Thyroid gland (tissue), 4 donors: ENCODE measurements around the gene ACTR3C.
"Not testable (repeated sequence)": the region's sequence is repeated elsewhere in the genome, so short reads cannot be mapped to it uniquely, and the experiment has no call there.

Experiments used
- POLR2A ChIP-seq, 2 donors: fragments of 450-650 bp; IDR thresholded peaks; one replicate each; pipeline ENCODE4 v1.6.1; 2017; ENCODE audit warnings: antibody characterized with exemption in 2 of 2, mild to moderate bottlenecking in 2 of 2, moderate library complexity in 1 of 2
- TF ChIP-seq, protein P1 (sequence below), 6 experiments: fragments of 200-600 bp in 3 of 6; fragments of 450-650 bp in 3 of 6; sonication (generic) in 3 of 6; IDR thresholded peaks; one replicate each; pipeline ENCODE4 v1.5.1; 2016 to 2019; ENCODE audit warnings: antibody characterized with exemption in 6 of 6, mild to moderate bottlenecking in 2 of 6, inconsistent platforms in 1 of 6, moderate library complexity in 1 of 6

DNA sequence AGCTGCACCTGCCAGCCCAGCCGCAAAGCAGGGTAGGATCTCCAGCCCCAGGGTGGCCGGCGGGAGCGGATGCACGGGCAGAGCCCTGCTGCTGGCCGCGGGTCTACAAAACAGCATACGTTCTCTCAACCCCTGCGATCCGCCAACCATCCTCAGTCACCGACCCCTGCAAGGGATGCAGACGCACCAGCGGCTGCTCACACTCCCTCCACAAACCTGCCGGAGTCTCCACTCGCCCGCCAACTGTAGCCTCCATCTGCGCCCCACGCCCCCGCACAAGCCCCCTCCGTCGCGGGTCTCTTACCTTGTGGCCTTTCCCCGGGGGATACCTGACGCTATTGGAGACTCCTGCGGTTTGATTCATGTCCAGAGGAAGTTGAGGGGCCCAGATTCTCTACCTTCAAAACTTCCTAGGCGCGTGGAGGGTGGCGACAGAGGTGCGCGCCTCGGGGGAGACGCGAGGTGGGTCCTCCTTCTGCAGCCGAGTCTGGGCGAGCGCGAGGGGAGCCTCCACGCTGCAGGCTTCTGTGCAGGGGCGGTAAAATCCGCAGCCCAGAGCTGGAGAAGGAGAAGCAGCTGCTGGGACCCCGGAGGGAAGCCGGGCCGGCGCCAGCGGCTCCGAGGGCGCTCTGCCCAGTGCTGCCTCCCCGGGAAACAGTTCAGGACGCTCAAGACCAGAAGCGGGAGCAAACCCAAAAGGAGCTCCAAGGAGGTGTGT lies 103.2 kb downstream of the ACTR3C start:
- TF ChIP-seq, protein P1, sequence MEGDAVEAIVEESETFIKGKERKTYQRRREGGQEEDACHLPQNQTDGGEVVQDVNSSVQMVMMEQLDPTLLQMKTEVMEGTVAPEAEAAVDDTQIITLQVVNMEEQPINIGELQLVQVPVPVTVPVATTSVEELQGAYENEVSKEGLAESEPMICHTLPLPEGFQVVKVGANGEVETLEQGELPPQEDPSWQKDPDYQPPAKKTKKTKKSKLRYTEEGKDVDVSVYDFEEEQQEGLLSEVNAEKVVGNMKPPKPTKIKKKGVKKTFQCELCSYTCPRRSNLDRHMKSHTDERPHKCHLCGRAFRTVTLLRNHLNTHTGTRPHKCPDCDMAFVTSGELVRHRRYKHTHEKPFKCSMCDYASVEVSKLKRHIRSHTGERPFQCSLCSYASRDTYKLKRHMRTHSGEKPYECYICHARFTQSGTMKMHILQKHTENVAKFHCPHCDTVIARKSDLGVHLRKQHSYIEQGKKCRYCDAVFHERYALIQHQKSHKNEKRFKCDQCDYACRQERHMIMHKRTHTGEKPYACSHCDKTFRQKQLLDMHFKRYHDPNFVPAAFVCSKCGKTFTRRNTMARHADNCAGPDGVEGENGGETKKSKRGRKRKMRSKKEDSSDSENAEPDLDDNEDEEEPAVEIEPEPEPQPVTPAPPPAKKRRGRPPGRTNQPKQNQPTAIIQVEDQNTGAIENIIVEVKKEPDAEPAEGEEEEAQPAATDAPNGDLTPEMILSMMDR (IDR thresholded peaks at IDR 0.05) = not testable (repeated sequence)
- not testable (repeated sequence) for TF ChIP-seq POLR2A (IDR thresholded peaks at IDR 0.05)
